Uterus (tissue), 4 donors: ENCODE results near the gene NUDT4. TPM values are rescaled to one million over a fixed set of nuclear protein-coding genes. Genes with fewer than 3 reads are reported as not detected.

ENCODE experiments used
- DNase-seq, 2 donors: peaks; one replicate each; pipeline ENCODE4 v3.0.0-alpha.2; 2019 to 2020
- H3K27ac ChIP-seq, 2 donors: fragments of 200-600 bp; sonication (generic); 1 replicate in 1 of 2; 2 replicates in 1 of 2; pipeline ENCODE4 v1.5.1; 2016 to 2018
- H3K27me3 ChIP-seq, 2 donors: fragments of 200-600 bp; sonication (generic); one replicate each; pipeline ENCODE4 v1.5.1; 2018 to 2019; ENCODE audit warnings: control low read depth in 1 of 2
- H3K36me3 ChIP-seq, 2 donors: fragments of 200-600 bp; sonication (generic); one replicate each; pipeline ENCODE4 v1.5.1; 2019; ENCODE audit warnings: control low read depth in 1 of 2
- H3K4me1 ChIP-seq, 2 donors: fragments of 200-600 bp; sonication (generic); one replicate each; pipeline ENCODE4 v1.5.1; 2018 to 2019; ENCODE audit warnings: control low read depth in 1 of 2
- H3K4me3 ChIP-seq, 2 donors: fragments of 200-600 bp; sonication (generic); 1 replicate in 1 of 2; 2 replicates in 1 of 2; pipeline ENCODE4 v1.5.1; 2018 to 2019; ENCODE audit warnings: mild to moderate bottlenecking in 1 of 2
- H3K9me3 ChIP-seq, 2 donors: fragments of 200-600 bp; sonication (generic); one replicate each; pipeline ENCODE4 v1.5.1; 2019; ENCODE audit warnings: control low read depth in 1 of 2
- CTCF ChIP-seq, 4 experiments: fragments of 200-600 bp in 2 of 4; fragments of 450-650 bp in 2 of 4; sonication (generic) in 2 of 4; IDR thresholded peaks; one replicate each; pipeline ENCODE4 v1.5.1; 2016 to 2019; ENCODE audit warnings: antibody characterized with exemption in 4 of 4, mild to moderate bottlenecking in 2 of 4, moderate library complexity in 1 of 4
- POLR2A ChIP-seq, 2 donors: fragments of 450-650 bp; IDR thresholded peaks; one replicate each; pipeline ENCODE4 v1.6.1; 2016; ENCODE audit warnings: antibody characterized with exemption in 2 of 2, mild to moderate bottlenecking in 1 of 2, moderate library complexity in 1 of 2
- intact Hi-C: fragments of 100-400 bp; cut with DNase I; formaldehyde crosslinking; loops from one replicate; pipeline ENCODE4 v1.15.1; 2023; ENCODE audit warnings: low total_unique reads
- total RNA-seq, 4 donors: library from RNA; depleted of rRNA in 3 of 4; stranded (reverse); fragments of >200 nt in 3 of 4; gene quantifications; one replicate each; pipeline versions ENCODE4 v1.1.0 to v1.2.4, GENCODE V29; 2014 to 2023
- donor health status: DM: yes; HTN: yes; CAD: no.

Gene NUDT4
- total RNA-seq, 4 donors from 2014 or later, result 15.1 to 107 (median 52.8) TPM

- intact Hi-C loops, result no loop called here
- no peak overlapping the region for H3K4me3 ChIP-seq
- H3K36me3 ChIP-seq, result no peaks in the 10 kb centered on the region
- H3K27me3 ChIP-seq, result no peaks in the 10 kb centered on the region
- TF ChIP-seq POLR2A (IDR thresholded peaks at IDR 0.05) (no peak), CTCF (IDR thresholded peaks at IDR 0.05) (no peak)
- no peaks in the 10 kb centered on the region for H3K4me1 ChIP-seq
- no peak overlapping the region for H3K27ac ChIP-seq
- DNase-seq, result no peak
- no peaks in the 10 kb centered on the region for H3K9me3 ChIP-seq
Observed at GRCh38 chr12:93402333-93403311, 24.9 kb downstream of the NUDT4 start.

GRCh38 chr12:93403988-93404803 lies 26.5 kb downstream of the NUDT4 start:
- Histone ChIP-seq H3K4me1 (no peaks in the 10 kb centered on the region), H3K27ac (no peak overlapping the region), H3K4me3 (no peak overlapping the region), H3K27me3 (no peaks in the 10 kb centered on the region), H3K9me3 (no peaks in the 10 kb centered on the region), H3K36me3 (no peaks in the 10 kb centered on the region)
- DNase-seq, result no peak
- TF ChIP-seq POLR2A (IDR thresholded peaks at IDR 0.05), result no peak
- TF ChIP-seq CTCF (IDR thresholded peaks at IDR 0.05), result no peak
- intact Hi-C loops, result no loop called here

GRCh38 chr12:93404961-93405849 lies 27.5 kb downstream of the NUDT4 start:
- TF ChIP-seq POLR2A (IDR thresholded peaks at IDR 0.05), result no peak
- TF ChIP-seq CTCF (IDR thresholded peaks at IDR 0.05), result no peak
- H3K27me3 ChIP-seq, result no peaks in the 10 kb centered on the region
- H3K36me3 ChIP-seq, result no peaks in the 10 kb centered on the region
- intact Hi-C loops, result no loop called here
- H3K4me1 ChIP-seq, result no peaks in the 10 kb centered on the region
- no peak for DNase-seq
- H3K9me3 ChIP-seq, result no peaks in the 10 kb centered on the region
- H3K27ac ChIP-seq, result no peak overlapping the region
- H3K4me3 ChIP-seq, result no peak overlapping the region

GRCh38 chr12:93407054-93407962 lies 29.6 kb downstream of the NUDT4 start:
- Histone ChIP-seq H3K27me3 (no peaks in the 10 kb centered on the region), H3K9me3 (no peaks in the 10 kb centered on the region), H3K4me1 (no peaks in the 10 kb centered on the region), H3K36me3 (no peaks in the 10 kb centered on the region), H3K27ac (no peak overlapping the region), H3K4me3 (no peak overlapping the region)
- intact Hi-C loops, result no loop called here
- DNase-seq, result no peak
- TF ChIP-seq POLR2A (IDR thresholded peaks at IDR 0.05) (no peak), CTCF (IDR thresholded peaks at IDR 0.05) (no peak)
